Measurements from ENCODE around the gene NCAM1.

The NCAM1 gene

DNA sequence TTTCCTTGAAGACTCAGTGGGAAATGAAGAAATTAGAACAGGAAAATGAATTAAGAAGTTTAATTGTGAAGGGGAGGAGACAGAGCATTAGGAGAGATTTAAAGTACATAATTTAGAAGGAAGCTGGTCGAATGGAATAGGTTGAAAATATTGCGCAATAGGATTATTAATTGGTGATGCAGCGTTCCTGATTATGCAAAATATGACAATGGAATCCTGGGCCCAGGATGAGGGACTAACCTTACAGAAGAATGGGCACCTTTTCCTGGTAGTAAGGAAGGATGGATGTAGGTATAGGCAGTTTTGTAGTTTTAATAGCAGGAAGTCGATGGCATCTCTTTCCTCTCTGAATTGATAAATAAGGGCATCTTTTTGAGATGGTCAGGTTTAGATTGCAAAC lies 360.9 kb downstream of the NCAM1 start:
- no peak for DNase-seq

DNA sequence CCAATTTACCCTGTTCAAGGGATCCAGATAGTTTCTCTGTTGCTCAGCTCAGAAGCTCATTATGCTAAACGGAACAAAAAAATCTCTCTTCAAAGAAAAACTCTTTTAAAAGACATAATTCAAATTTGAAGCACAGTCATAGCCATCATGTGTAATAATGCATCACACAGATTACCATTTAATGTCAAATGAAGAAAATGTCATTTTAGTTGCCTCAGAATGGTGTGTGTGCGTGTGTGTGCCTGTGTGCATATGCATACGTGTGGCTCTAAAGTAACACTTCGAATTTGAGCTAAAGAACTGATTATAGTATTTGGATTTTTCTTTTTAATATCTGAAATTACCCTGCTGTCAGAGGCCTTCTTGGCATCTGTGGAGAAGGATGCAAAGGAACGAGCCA lies 363.0 kb downstream of the NCAM1 start:
- no peak for DNase-seq

Measured in NCI-H1436 treated with DMSO at 0.1 percent for 48 hours (cell line).